ENCODE measurements around the gene MCF2L2.

MCF2L2 gene

DNA sequence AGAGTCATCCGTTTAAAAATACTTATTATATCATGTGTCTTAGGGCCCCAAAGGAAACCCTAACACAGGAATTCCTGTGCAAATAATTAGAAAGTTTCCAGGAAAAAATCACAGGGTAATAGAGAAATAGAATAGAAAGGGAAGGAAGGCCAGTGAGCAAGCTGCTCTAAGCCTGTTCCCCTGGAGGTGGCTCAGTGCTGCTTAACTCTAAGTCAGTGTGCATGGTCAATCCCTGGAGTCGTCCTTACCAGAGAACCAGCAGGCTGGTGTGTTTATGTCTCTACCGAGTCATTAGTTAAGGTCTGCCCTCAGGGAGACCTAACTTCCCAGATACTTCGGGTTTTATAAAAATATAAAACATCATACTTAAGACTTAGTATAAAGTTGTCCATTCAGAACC, 21.0 kb upstream of the MCF2L2 start:
- H3K4me3 ChIP-seq (replicated peaks; ENCODE audit: low read depth, low read length), result no peak overlapping the region
- DNase-seq (ENCODE audit: low read depth), result peak; percentile 38
- TF ChIP-seq CTCF (IDR thresholded peaks at IDR 0.05; ENCODE audit: low read length, missing control alignments), result peak; percentile 22

GRCh38 chr3:183448369-183449128, 20.1 kb upstream of the MCF2L2 start:
- TF ChIP-seq CTCF (IDR thresholded peaks at IDR 0.05; ENCODE audit: low read length, missing control alignments), result no peak
- H3K4me3 ChIP-seq (replicated peaks; ENCODE audit: low read depth, low read length), result peak overlapping the region; percentile 93
- DNase-seq (ENCODE audit: low read depth), result no peak

- H3K4me3 ChIP-seq (replicated peaks; ENCODE audit: low read depth, low read length), result peak overlapping the region; percentile 93
- TF ChIP-seq CTCF (IDR thresholded peaks at IDR 0.05; ENCODE audit: low read length, missing control alignments), result no peak
- peak; percentile 85 for DNase-seq (ENCODE audit: low read depth)
Observed at GRCh38 chr3:183447206-183448001, 19.0 kb upstream of the MCF2L2 start.

DNA sequence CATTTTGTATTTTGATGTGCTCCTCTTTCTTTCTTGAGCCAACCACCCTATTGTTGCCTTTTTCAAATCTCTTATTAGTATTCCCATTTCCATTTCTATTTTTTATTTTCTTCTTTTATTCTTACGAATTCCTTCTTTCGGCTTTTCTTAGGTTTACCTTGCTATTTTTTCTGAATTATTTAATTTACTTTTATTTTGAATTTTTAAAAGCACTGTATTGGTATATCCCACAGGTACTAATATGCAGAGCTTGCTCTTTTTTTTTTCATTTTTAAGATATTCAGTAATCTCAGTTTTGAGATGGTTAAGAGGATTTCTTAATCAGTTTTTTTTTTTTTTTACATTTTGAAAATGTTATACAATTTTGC, 18.4 kb upstream of the MCF2L2 start:
- H3K4me3 ChIP-seq (replicated peaks; ENCODE audit: low read depth, low read length), result peak overlapping the region; percentile 93
- TF ChIP-seq CTCF (IDR thresholded peaks at IDR 0.05; ENCODE audit: low read length, missing control alignments), result no peak
- no peak for DNase-seq (ENCODE audit: low read depth)

DNA sequence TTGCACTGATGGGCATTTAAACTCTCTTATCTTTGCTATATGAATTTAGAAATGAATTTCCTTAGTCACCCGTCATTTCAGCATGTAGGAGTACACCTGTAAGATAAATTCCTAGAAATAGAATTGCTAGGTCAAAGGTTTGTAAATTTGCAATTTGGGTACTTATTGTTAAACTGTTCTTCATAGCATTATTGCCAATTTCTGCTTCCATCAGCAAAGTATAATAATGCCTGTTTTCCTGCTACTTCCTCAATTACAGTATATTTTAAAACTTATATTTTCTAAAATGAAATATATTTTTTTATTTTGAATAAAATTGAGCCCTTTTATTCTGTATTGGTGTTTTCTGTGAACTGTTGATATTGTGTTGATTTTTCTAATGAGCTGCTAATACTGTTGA, 16.3 kb upstream of the MCF2L2 start:
- no peak for DNase-seq (ENCODE audit: low read depth)
- no peak overlapping the region for H3K4me3 ChIP-seq (replicated peaks; ENCODE audit: low read depth, low read length)
- TF ChIP-seq CTCF (IDR thresholded peaks at IDR 0.05; ENCODE audit: low read length, missing control alignments), result no peak

DNA sequence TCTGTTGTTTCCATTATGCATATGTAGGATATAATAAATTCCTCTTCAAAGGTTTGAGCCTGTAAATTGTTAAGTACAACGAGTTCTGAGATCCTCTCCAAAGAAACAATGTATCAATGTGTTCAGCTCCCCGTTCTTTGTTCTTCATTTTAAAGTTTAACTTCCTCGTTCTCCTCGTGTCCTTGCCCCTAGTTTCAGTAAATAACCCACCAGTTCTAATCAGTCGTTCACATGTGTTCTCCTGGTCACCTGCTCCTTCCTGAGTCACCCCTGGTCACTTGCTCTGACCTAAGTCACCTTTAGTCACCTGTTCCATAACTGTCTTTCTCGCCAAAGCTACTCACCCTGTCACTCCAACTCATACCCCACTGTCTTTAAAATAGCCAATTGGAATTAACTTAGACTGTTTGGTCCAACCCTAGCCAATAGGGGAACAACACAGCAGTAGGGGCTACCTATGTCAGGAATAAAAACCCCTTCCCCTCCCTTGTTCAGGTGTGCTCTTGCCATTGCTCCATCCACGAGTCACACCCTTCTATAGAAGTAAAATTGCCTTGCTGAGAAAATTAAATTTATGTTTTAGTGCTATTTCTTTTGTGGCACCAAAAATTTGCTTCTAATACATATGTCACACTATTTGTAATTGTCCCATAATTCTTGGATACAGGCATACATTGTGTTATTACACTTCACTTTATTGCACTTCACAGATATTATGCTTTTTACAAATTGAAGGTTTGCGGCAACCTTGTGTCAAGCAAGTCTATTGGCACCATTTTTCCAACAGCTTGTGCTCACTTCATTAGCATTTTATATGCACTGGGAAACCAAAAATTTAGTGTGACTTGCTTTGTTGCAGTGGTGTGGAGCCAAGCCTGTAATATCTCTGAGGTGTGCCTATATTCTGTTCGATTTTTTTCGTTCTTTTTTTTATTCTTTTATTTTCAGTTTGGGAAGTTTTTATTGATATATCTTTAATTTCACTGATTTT, 15.3 kb upstream of the MCF2L2 start:
- DNase-seq (ENCODE audit: low read depth), result no peak
- H3K4me3 ChIP-seq (replicated peaks; ENCODE audit: low read depth, low read length), result no peak overlapping the region
- no peak for TF ChIP-seq CTCF (IDR thresholded peaks at IDR 0.05; ENCODE audit: low read length, missing control alignments)
